Esophagus muscularis mucosa (tissue), 3 donors: ENCODE results near the gene CKB.

Source experiments
- CTCF ChIP-seq, 3 experiments: fragments of 200-600 bp in 2 of 3; fragments of 450-650 bp in 1 of 3; sonication (generic) in 2 of 3; IDR thresholded peaks; one replicate each; pipeline ENCODE4 v1.5.1; 2017 to 2019; ENCODE audit warnings: antibody characterized with exemption in 3 of 3, mild to moderate bottlenecking in 2 of 3, moderate library complexity in 1 of 3
- EP300 ChIP-seq: sonication (generic); formaldehyde crosslinking; IDR thresholded peaks from one replicate; pipeline ENCODE4 v1.6.1; 2017; ENCODE audit warnings: antibody characterized with exemption

- TF ChIP-seq CTCF (IDR thresholded peaks at IDR 0.05): peak in 2 of 3 experiments; percentile 17 to 44
- TF ChIP-seq EP300: no peak
These were observed 40.0 kb upstream of the CKB start, which contains the start of the genes BAG5 and COA8 for GRCh38 chr14:103562429-103563225.
